Hepatocyte (in vitro differentiated cells): ENCODE data around the gene PRSS50.

Experiments
- EZH2 ChIP-seq: fragments of 200-600 bp; sonication (generic); IDR thresholded peaks from 2 replicates; pipeline ENCODE4 v1.6.1; 2016; ENCODE audit warnings: antibody characterized with exemption, mild to moderate bottlenecking, borderline replicate concordance
- TF ChIP-seq, protein P1 (sequence below): fragments of 200-600 bp; sonication (generic); IDR thresholded peaks from 2 replicates; pipeline ENCODE4 v1.5.1; 2016; ENCODE audit warnings: antibody characterized with exemption, mild to moderate bottlenecking; ENCODE audit not compliant: poor library complexity

DNA sequence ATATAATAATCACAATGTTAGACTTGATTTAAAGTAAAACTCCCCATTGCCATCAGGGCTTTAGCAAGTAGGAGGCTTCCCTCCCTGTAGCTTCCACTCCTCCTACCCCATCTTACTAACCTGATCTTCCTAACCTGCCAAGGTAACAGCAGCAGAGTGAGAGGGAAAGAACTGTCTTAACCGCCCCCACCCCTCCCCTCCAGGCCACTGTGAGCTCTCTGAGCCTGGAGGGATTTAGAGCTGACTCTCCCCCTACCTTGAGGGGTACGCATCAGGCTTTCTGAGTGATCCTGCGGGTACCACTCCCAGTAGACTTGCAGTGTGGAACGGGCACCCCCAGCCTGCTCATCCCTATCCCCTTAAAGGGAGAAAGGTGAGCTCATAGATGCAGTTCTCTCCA, 11.4 kb upstream of the PRSS50 start:
- no peak for TF ChIP-seq EZH2
- TF ChIP-seq, protein P1, sequence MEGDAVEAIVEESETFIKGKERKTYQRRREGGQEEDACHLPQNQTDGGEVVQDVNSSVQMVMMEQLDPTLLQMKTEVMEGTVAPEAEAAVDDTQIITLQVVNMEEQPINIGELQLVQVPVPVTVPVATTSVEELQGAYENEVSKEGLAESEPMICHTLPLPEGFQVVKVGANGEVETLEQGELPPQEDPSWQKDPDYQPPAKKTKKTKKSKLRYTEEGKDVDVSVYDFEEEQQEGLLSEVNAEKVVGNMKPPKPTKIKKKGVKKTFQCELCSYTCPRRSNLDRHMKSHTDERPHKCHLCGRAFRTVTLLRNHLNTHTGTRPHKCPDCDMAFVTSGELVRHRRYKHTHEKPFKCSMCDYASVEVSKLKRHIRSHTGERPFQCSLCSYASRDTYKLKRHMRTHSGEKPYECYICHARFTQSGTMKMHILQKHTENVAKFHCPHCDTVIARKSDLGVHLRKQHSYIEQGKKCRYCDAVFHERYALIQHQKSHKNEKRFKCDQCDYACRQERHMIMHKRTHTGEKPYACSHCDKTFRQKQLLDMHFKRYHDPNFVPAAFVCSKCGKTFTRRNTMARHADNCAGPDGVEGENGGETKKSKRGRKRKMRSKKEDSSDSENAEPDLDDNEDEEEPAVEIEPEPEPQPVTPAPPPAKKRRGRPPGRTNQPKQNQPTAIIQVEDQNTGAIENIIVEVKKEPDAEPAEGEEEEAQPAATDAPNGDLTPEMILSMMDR, result no peak
